HepG2 (cell line): ENCODE data around the gene TUBGCP6.

Source experiments
- ETV6 ChIP-seq: sonication (generic); formaldehyde crosslinking; conservative IDR thresholded peaks from 2 replicates; pipeline ENCODE4 v1.4.0; 2020; ENCODE audit warnings: missing genetic modification reagents
- HCFC1 ChIP-seq: fragments of 150-350 bp; IDR thresholded peaks from 2 replicates; pipeline ENCODE4 v1.6.1; 2014; ENCODE audit warnings: low read depth, low read length
- PAX8 ChIP-seq: sonication (generic); formaldehyde crosslinking; IDR thresholded peaks from 2 replicates; pipeline ENCODE4 v1.8.0; 2022; ENCODE audit warnings: mild to moderate bottlenecking, missing genetic modification reagents, borderline replicate concordance
- POLR2A ChIP-seq, 2 experiments: IDR thresholded peaks; 2 replicates each; pipeline ENCODE4 v1.6.1; 2011; ENCODE audit warnings: low read depth in 2 of 2, low read length in 2 of 2, mild to moderate bottlenecking in 1 of 2, moderate library complexity in 1 of 2; ENCODE audit not compliant: insufficient read depth in 1 of 2
- STAT6 ChIP-seq: sonication (generic); formaldehyde crosslinking; IDR thresholded peaks from 2 replicates; pipeline ENCODE4 v1.4.0; 2020; ENCODE audit warnings: missing genetic modification reagents, mild to moderate bottlenecking, borderline replicate concordance
- TAF1 ChIP-seq: sonication (generic); formaldehyde crosslinking; IDR thresholded peaks from 2 replicates; pipeline ENCODE4 v1.4.0; 2020; ENCODE audit warnings: missing genetic modification reagents
- U2AF1 ChIP-seq: fragments of 200-400 bp; formaldehyde crosslinking; optimal IDR thresholded peaks from 2 replicates; pipeline ENCODE3; 2017; ENCODE audit warnings: mild to moderate bottlenecking, low read depth, low read length

- TF ChIP-seq PAX8, result no peak
- no peak for TF ChIP-seq STAT6
- TF ChIP-seq TAF1 (CRISPR knock-in tag), result no peak
- TF ChIP-seq HCFC1, result no peak
- no peak for TF ChIP-seq POLR2A (IDR thresholded peaks at IDR 0.05; ENCODE audit: insufficient read depth in 1 of 2, low read depth in 2 of 2, low read length in 2 of 2)
- TF ChIP-seq ETV6 (CRISPR knock-in tag), result no peak
- TF ChIP-seq U2AF1, result no peak
Observed at GRCh38 chr22:50253941-50254340, 9.1 kb upstream of the TUBGCP6 start.
